Ishikawa (cell line): ENCODE measurements around the gene KEL.

Experiments
- CEBPB ChIP-seq: IDR thresholded peaks from 2 replicates; pipeline ENCODE4 v1.6.1; 2012
- CREB1 ChIP-seq: IDR thresholded peaks from 2 replicates; pipeline ENCODE4 v1.6.1; 2012; ENCODE audit warnings: low read depth
- EGR1 ChIP-seq: IDR thresholded peaks from 2 replicates; pipeline ENCODE4 v1.6.1; 2012
- EP300 ChIP-seq: IDR thresholded peaks from 2 replicates; pipeline ENCODE4 v1.6.1; 2012; ENCODE audit warnings: borderline replicate concordance
- FOXM1 ChIP-seq: IDR thresholded peaks from 2 replicates; pipeline ENCODE4 v1.6.1; 2012; ENCODE audit warnings: low read depth, borderline replicate concordance
- NFIC ChIP-seq: IDR thresholded peaks from 2 replicates; pipeline ENCODE4 v1.6.1; 2012
- RAD21 ChIP-seq: IDR thresholded peaks from 2 replicates; pipeline ENCODE4 v1.6.1; 2012; ENCODE audit warnings: low read depth
- TAF1 ChIP-seq: IDR thresholded peaks from 2 replicates; pipeline ENCODE4 v1.6.1; 2012; ENCODE audit warnings: low read depth, mild to moderate bottlenecking
- TCF12 ChIP-seq: IDR thresholded peaks from 2 replicates; pipeline ENCODE4 v1.6.1; 2012; ENCODE audit warnings: low read depth
- TEAD4 ChIP-seq: IDR thresholded peaks from 2 replicates; pipeline ENCODE4 v1.6.1; 2012
- YY1 ChIP-seq: IDR thresholded peaks from 2 replicates; pipeline ENCODE4 v1.6.1; 2012; ENCODE audit warnings: low read depth
- ZBTB7A ChIP-seq: IDR thresholded peaks from 2 replicates; pipeline ENCODE4 v1.6.1; 2012; ENCODE audit warnings: low read depth
- TF ChIP-seq, protein P1 (sequence below): IDR thresholded peaks from 2 replicates; pipeline ENCODE4 v1.6.1; 2012
- TF ChIP-seq, protein P2 (sequence below): IDR thresholded peaks from 2 replicates; pipeline ENCODE4 v1.6.1; 2012; ENCODE audit warnings: low read depth, mild to moderate bottlenecking
- TF ChIP-seq, protein P3 (sequence below): IDR thresholded peaks from 2 replicates; pipeline ENCODE4 v1.6.1; 2012

The KEL gene

DNA sequence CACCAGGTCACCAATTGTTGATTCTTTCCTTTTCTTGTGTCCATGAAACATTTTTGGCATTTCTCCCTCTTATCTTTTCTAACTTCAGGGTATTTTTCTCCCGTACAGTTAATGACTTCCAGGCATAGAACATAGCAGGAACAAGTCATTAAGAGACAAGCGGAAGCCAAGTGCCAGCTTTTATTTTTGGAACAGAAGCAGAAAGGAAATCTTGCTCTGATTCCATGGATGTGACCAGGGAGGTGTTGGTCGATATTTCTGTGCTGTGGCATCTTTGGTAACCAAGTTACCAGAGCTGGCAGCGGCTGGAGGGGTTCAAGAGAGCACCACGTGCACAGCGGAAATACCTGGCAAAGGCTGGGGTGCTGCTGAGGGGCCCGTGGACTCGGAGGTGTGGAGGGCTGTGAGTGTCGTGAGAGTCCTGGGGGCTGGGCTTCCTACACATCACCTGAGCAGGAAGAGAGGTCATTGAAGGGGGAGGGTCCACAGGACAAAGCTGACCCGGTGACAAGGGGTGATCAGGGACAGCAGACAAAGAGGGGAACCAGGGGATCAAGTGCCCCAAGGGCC, 21.1 kb downstream of the KEL start:
- TF ChIP-seq CEBPB (no peak), RAD21 (no peak), EGR1 (no peak), EP300 (no peak), YY1 (no peak), FOXM1 (no peak), TAF1 (no peak), NFIC (no peak), CREB1 (no peak), ZBTB7A (no peak), TCF12 (no peak), TEAD4 (no peak)
- TF ChIP-seq, protein P1, sequence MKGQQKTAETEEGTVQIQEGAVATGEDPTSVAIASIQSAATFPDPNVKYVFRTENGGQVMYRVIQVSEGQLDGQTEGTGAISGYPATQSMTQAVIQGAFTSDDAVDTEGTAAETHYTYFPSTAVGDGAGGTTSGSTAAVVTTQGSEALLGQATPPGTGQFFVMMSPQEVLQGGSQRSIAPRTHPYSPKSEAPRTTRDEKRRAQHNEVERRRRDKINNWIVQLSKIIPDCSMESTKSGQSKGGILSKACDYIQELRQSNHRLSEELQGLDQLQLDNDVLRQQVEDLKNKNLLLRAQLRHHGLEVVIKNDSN = no peak
- TF ChIP-seq, protein P2, sequence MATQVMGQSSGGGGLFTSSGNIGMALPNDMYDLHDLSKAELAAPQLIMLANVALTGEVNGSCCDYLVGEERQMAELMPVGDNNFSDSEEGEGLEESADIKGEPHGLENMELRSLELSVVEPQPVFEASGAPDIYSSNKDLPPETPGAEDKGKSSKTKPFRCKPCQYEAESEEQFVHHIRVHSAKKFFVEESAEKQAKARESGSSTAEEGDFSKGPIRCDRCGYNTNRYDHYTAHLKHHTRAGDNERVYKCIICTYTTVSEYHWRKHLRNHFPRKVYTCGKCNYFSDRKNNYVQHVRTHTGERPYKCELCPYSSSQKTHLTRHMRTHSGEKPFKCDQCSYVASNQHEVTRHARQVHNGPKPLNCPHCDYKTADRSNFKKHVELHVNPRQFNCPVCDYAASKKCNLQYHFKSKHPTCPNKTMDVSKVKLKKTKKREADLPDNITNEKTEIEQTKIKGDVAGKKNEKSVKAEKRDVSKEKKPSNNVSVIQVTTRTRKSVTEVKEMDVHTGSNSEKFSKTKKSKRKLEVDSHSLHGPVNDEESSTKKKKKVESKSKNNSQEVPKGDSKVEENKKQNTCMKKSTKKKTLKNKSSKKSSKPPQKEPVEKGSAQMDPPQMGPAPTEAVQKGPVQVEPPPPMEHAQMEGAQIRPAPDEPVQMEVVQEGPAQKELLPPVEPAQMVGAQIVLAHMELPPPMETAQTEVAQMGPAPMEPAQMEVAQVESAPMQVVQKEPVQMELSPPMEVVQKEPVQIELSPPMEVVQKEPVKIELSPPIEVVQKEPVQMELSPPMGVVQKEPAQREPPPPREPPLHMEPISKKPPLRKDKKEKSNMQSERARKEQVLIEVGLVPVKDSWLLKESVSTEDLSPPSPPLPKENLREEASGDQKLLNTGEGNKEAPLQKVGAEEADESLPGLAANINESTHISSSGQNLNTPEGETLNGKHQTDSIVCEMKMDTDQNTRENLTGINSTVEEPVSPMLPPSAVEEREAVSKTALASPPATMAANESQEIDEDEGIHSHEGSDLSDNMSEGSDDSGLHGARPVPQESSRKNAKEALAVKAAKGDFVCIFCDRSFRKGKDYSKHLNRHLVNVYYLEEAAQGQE = no peak
- TF ChIP-seq, protein P3, sequence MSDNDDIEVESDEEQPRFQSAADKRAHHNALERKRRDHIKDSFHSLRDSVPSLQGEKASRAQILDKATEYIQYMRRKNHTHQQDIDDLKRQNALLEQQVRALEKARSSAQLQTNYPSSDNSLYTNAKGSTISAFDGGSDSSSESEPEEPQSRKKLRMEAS = no peak

DNA sequence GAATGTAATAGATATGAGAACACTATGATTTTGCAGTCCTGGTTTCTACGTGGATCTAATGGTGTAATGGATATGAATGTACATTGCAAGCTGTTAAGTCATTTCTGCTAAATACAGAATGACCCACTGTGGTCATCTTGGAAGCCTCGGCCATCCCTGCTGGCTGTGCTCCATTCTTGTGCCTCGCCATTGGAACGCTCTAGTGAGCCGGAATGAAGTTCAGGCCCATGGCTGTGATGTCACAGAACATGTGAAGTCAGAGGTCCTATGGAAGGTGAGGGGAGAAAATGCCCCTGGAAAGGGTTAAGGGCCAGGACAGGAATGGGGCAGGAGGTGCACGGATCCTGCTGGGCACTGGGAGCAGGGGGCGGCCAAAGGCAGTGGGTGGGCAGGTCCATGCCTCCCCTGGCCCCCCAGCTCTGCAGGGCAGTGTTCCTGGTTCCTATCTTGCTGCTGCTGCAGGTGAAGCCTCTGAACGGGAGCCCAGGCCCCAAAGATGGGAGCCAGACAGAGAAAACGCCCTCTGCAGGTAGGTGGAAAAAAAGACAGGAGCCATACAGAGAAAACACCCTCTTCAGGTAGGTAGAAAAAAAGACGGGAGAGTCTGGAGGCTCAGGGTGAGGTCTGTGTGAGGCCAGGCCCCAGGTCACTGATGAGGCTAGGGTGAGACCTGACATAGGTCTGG, 22.8 kb downstream of the KEL start, which contains the start of gene LLCFC1:
Gene LLCFC1 (plus strand): TSS at position 259 of the 685 bp plus-strand sequence. CDS start 138 bp downstream, at position 397.
- TF ChIP-seq TEAD4 (no peak), RAD21 (peak; percentile 42)

DNA sequence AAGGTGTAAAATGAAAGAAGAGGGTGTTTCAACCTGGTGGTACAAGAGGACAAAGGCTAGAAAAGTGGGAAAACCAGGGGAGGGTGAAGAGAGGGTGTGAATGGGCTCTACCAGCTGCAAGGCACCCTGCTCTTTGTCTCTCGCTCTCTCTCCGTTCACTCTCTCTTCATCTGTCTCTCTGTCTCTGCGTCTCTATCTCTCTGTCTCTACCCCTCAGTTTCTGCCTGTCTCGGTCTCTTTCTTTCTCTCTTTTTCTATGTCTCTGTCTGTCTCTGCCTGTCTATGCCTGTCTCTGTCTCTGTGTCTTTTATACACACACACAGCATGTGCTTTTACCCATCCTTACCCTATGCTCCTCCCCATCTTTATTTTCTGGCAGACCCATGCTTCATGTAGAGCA, 23.6 kb downstream of the KEL start:
- TF ChIP-seq CREB1 = no peak
- TF ChIP-seq, protein P2 = no peak
- TF ChIP-seq CEBPB = no peak
- no peak for TF ChIP-seq FOXM1
- no peak for TF ChIP-seq TCF12
- TF ChIP-seq TAF1 = no peak
- TF ChIP-seq TEAD4 = no peak
- TF ChIP-seq, protein P1 = no peak
- TF ChIP-seq YY1 = no peak
- TF ChIP-seq RAD21 = no peak
- TF ChIP-seq, protein P3 = no peak
- no peak for TF ChIP-seq ZBTB7A
- TF ChIP-seq NFIC = no peak
- no peak for TF ChIP-seq EP300

DNA sequence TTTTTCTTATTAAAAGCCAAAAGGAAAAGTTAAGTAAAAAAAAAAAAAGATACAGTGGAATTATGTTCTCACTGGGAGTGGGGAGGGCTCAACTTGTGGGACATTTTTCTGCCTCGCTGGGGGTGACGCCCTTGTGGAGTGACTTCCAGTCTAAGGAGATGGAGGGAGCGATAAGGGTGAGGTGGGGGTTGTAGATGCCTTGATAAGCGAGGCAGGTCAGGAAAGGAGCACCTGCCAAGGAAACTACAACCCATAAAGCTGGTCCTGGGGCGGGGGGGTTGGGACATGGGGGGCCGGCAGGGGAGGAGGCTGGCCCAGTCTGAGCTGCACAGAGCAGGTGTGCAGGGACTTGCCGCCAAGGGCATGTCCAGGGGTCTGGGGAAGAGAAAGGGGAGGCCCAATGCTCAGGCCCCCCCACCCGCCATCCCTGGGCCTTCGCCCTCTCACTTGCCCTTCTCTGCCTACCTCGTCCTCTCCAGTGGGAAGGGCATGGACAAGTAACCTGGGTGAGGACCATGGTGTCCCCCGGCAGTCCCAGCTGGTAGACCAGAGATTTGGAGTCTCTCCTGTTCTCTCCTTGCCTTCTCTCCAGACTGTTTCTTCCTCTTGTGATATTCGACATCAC, 26.1 kb downstream of the KEL start:
- no peak for TF ChIP-seq CEBPB
- no peak for TF ChIP-seq TEAD4
- TF ChIP-seq EP300 = no peak
- no peak for TF ChIP-seq RAD21
- TF ChIP-seq EGR1 = no peak
- TF ChIP-seq TAF1 = no peak
- TF ChIP-seq YY1 = no peak
- TF ChIP-seq TCF12 = no peak
- TF ChIP-seq, protein P2 = no peak
- TF ChIP-seq, protein P3 = no peak
